Mesendoderm (in vitro differentiated cells): ENCODE measurements around the gene TMCC1.
A peak's percentile ranks its signal among the peaks of the same experiment; 100 is the strongest.

Experiments
- DNase-seq: peaks from one replicate; pipeline ENCODE4 v3.0.0; 2013
- H2AK5ac ChIP-seq: 2 replicates; pipeline ENCODE4 v1.6.1; 2013; ENCODE audit warnings: low read length, inconsistent platforms
- H2BK120ac ChIP-seq: 2 replicates; pipeline ENCODE4 v1.6.1; 2013; ENCODE audit warnings: low read depth, mild to moderate bottlenecking, low read length, moderate library complexity, mixed read lengths
- H2BK15ac ChIP-seq: replicated peaks from 2 replicates; pipeline ENCODE4 v1.6.1; 2013; ENCODE audit warnings: low read depth, mild to moderate bottlenecking, moderate library complexity
- H2BK5ac ChIP-seq: 2 replicates; pipeline ENCODE4 v1.6.1; 2013; ENCODE audit warnings: low read length, inconsistent platforms
- H3K18ac ChIP-seq: 2 replicates; pipeline ENCODE4 v1.6.1; 2013; ENCODE audit warnings: mild to moderate bottlenecking, low read length, mixed read lengths
- H3K23ac ChIP-seq: one replicate; pipeline ENCODE4 v1.6.1; 2013; ENCODE audit warnings: low read length
- H3K27ac ChIP-seq: 2 replicates; pipeline ENCODE4 v1.5.1; 2013; ENCODE audit warnings: low read depth, mild to moderate bottlenecking, inconsistent platforms, low read length, moderate library complexity
- H3K27me3 ChIP-seq: 2 replicates; pipeline ENCODE4 v1.6.1; 2013; ENCODE audit warnings: low read length, control low read depth, mild to moderate bottlenecking, inconsistent platforms; ENCODE audit not compliant: insufficient read depth, poor library complexity
- H3K36me3 ChIP-seq: 2 replicates; pipeline ENCODE4 v1.6.1; 2013; ENCODE audit warnings: low read length, inconsistent platforms; ENCODE audit not compliant: control insufficient read depth, insufficient read depth
- H3K4ac ChIP-seq: one replicate; pipeline ENCODE4 v1.6.1; 2013; ENCODE audit warnings: low read depth, mild to moderate bottlenecking, low read length, moderate library complexity
- H3K4me1 ChIP-seq: 2 replicates; pipeline ENCODE4 v1.6.1; 2013; ENCODE audit warnings: low read depth, low read length, inconsistent platforms; ENCODE audit not compliant: control insufficient read depth
- H3K4me2 ChIP-seq: 2 replicates; pipeline ENCODE4 v1.6.1; 2013; ENCODE audit warnings: low read length
- H3K4me3 ChIP-seq: 2 replicates; pipeline ENCODE4 v1.5.1; 2013; ENCODE audit warnings: mild to moderate bottlenecking, low read length
- H3K56ac ChIP-seq: one replicate; pipeline ENCODE4 v1.6.1; 2013; ENCODE audit warnings: low read length
- H3K79me1 ChIP-seq: 2 replicates; pipeline ENCODE4 v1.6.1; 2013; ENCODE audit warnings: low read length, inconsistent platforms
- H3K79me2 ChIP-seq: 2 replicates; pipeline ENCODE4 v1.6.1; 2013; ENCODE audit warnings: mild to moderate bottlenecking, low read length; ENCODE audit not compliant: control insufficient read depth, insufficient read depth
- H3K9ac ChIP-seq: 2 replicates; pipeline ENCODE4 v1.6.1; 2013; ENCODE audit warnings: low read length, inconsistent platforms
- H4K5ac ChIP-seq: one replicate; pipeline ENCODE4 v1.6.1; 2013; ENCODE audit warnings: low read length
- H4K8ac ChIP-seq: one replicate; pipeline ENCODE4 v1.6.1; 2013; ENCODE audit warnings: low read depth, mild to moderate bottlenecking, control low read depth, low read length, moderate library complexity
- WGBS: extraction: QIAGEN DNeasy Blood & Tissue Kit; methylation state at CpG from one replicate; pipeline ENCODE4 v1.1.7; 2013; ENCODE audit warnings: low lambda C conversion rate, missing lambda C conversion rate; ENCODE audit not compliant: insufficient coverage; ENCODE audit errors: extremely low coverage; 5-methylcytosine and 5-hydroxymethylcytosine counted together

TMCC1 gene

DNA sequence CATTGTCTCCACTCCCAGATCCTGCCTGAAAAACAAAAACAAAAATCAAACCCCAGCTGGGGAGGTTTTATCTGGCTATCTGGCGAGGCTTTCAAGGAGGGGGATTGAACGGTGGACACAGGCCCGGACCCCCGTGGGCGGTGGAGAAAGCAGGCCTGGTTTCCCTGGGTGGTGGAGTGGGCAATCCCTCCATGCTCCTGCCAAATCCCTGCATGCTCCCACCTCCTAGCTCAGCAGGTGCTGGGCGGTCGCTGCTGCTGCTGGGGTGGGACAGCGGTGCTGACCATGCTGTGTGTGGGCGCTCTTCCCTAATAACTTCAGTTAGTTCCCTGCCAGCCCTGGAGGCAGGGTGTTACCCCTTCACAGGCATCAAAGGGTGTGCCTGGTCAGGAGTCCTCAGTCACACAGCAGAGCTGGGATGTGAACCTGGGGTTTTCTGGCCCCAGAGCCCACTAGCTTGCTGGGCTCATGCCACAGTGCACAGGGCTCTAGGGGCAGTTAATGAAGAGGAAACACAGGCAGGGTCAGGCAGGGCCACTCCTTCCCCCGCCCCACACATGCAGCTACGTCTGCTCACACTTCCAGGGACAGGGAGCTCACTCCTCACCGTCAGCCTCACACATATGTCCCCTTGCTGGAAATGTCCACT lies 271.2 kb downstream of the TMCC1 start:
- no peak overlapping the region for H2BK5ac ChIP-seq
- no peak overlapping the region for H3K27ac ChIP-seq
- H2BK120ac ChIP-seq = no peak overlapping the region
- WGBS = no CpG with 5 or more reads among the region's 12 CpGs
- H2AK5ac ChIP-seq = peak overlapping the region; percentile 55
- H3K79me1 ChIP-seq = no peaks in the 10 kb centered on the region
- no peak overlapping the region for H3K23ac ChIP-seq
- no peak overlapping the region for H3K18ac ChIP-seq
- no peak overlapping the region for H3K9ac ChIP-seq
- no peak overlapping the region for H3K4me3 ChIP-seq
- H3K27me3 ChIP-seq = no peaks in the 10 kb centered on the region
- DNase-seq = no peak
- peak overlapping the region; percentile 72 for H3K56ac ChIP-seq
- no peak overlapping the region for H3K4ac ChIP-seq
- no peaks in the 10 kb centered on the region for H3K36me3 ChIP-seq
- no peaks in the 10 kb centered on the region for H3K79me2 ChIP-seq
- H3K4me1 ChIP-seq = peaks cover 2% of the 10 kb centered on the region
- H2BK15ac ChIP-seq = no peak overlapping the region
- no peak overlapping the region for H4K5ac ChIP-seq
- no peak overlapping the region for H4K8ac ChIP-seq
- H3K4me2 ChIP-seq = no peak overlapping the region

DNA sequence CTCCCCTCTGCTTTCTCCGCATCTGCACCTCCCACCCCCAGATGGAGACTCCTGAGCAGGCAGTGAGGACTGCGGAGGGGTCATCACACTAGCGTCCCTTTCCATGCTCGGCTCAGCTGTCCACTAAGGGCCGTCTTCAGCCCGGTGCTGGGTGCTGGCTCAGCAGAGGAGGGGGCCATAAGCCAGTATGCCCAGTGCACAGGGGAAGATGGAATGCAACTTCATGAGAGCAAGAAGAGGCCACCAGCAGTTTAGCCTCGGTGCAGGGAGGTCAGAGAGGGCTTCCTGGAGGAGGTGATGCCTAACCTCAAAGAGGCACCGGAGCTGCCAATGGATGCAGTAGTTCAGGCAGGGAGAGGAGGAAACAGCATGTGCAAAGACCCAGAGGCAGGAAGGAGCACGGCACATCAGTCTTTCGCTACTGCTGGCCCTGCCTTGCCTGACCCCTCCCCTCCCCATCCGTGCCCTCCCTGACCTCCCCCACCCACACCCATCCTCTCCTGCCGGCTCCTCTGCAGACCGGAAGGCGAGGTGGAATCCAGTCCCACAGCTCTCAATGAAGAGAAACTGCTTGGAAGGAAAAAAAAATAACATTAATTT lies 271.8 kb downstream of the TMCC1 start:
- Histone ChIP-seq H3K4me2 (no peak overlapping the region), H2BK120ac (no peak overlapping the region), H2BK15ac (no peak overlapping the region), H4K5ac (no peak overlapping the region), H2BK5ac (no peak overlapping the region), H3K18ac (no peak overlapping the region), H3K27me3 (no peaks in the 10 kb centered on the region), H3K4ac (no peak overlapping the region), H3K23ac (no peak overlapping the region), H3K4me3 (no peak overlapping the region), H3K56ac (peak overlapping the region; percentile 28), H4K8ac (no peak overlapping the region), H3K27ac (no peak overlapping the region), H3K4me1 (peaks cover 2% of the 10 kb centered on the region), H3K79me1 (no peaks in the 10 kb centered on the region), H2AK5ac (no peak overlapping the region), H3K9ac (no peak overlapping the region), H3K79me2 (no peaks in the 10 kb centered on the region), H3K36me3 (no peaks in the 10 kb centered on the region)
- WGBS = no CpG with 5 or more reads among the region's 14 CpGs
- no peak for DNase-seq

DNA sequence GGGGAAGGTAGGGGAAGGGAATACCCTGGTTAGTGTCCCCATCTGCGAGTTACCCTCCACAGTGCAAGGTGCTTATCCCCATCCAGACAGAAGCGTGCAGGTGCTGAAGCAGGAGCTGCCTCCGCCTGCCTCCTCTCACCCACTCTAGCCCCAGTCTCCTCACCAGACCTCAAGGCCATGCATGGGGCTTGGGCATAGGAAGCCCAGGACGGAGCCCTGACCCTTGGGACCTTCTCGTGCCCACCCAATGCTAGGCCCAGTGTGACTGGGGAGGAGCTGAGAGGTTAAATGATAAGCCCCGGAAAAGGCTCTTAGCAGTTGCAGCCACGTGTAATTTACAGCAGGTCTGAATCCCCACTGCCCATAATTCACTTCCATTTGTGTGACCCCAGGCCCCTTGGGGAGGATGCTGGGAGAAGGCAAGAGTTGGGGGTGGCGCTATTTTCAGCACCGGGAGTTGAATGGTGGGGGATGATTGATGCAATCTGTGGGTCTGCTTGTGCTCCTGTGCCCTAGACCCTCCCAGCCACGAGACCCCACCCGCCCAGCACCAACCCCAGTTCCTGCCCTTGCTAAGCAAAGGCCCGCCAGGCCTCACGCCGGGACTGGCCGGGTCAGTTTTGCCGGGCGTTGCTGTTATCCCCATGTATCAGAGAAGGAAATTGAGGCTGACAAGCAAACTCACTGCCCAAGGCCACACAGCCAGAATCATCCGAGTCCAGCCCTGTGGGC lies 272.5 kb downstream of the TMCC1 start:
- no peak overlapping the region for H2BK5ac ChIP-seq
- H2BK15ac ChIP-seq = no peak overlapping the region
- no peak overlapping the region for H3K9ac ChIP-seq
- no peak overlapping the region for H2BK120ac ChIP-seq
- H3K18ac ChIP-seq = no peak overlapping the region
- no peaks in the 10 kb centered on the region for H3K36me3 ChIP-seq
- H4K8ac ChIP-seq = no peak overlapping the region
- no peak overlapping the region for H3K23ac ChIP-seq
- H2AK5ac ChIP-seq = no peak overlapping the region
- H3K4me1 ChIP-seq = no peaks in the 10 kb centered on the region
- no peak overlapping the region for H3K4ac ChIP-seq
- DNase-seq = no peak
- no peaks in the 10 kb centered on the region for H3K79me1 ChIP-seq
- H4K5ac ChIP-seq = no peak overlapping the region
- no peak overlapping the region for H3K27ac ChIP-seq
- no peaks in the 10 kb centered on the region for H3K79me2 ChIP-seq
- H3K4me2 ChIP-seq = no peak overlapping the region
- no peaks in the 10 kb centered on the region for H3K27me3 ChIP-seq
- no peak overlapping the region for H3K4me3 ChIP-seq
- no peak overlapping the region for H3K56ac ChIP-seq
- no CpG with 5 or more reads among the region's 18 CpGs for WGBS

DNA sequence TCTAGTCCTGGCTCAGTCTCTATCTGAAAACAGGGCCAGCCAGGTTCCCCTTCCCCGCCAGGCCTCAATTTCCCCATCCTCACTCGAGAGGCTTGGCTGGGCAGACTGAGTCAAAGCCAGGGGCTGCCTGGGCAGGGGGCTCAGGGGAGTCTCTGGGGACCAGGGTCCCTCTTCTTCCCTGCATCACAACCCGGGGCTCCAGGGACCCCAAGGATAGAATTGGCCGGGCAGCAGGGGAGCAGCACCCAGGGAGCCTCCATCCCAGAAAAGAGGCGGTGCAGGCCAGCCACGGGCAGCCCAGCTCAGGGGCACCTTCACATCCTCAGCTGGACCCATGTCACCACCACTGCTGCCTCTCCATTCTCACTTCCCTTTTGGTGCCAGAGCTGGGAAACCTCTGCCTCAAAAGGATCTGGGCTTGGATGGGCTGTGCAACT lies 273.8 kb downstream of the TMCC1 start:
- H3K36me3 ChIP-seq = no peaks in the 10 kb centered on the region

DNA sequence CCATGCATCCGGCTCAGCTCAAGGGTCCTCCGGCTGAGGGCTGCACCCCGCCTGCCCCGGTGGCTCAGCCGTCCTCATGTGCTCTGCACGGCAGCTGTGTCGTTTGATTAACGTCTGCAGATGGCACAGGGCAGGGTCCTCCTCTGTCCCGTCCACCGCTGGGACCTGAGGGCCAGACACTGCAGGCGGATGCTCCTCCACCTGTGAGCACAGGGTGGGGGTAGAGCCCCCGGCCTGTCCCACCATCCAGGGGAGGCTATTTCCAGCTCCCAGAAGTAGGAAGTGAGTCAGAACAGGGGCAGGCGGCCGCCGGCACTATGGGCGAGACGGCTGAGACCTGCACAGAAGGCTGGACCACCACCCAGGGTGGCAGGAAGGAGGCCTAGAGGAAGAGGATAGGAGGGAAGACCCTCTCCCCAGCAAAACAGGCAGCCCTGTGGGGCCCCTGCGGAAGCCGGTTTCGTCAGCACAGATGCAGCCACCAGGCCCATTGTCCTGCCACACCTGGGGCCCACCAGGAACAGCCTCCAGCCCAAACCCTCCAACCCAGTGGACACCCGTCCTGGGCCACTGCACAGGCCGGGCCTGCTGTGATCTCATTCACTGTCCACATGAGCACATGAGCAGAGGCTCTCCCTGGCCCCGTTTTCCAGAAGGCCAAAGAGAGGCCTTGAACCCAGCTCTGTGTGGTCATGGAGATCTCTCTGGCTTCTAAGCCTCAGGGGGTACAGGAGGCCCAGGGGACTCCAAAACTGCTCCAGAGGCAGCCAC lies 274.4 kb downstream of the TMCC1 start:
- Histone ChIP-seq H2BK15ac (no peak overlapping the region), H2AK5ac (no peak overlapping the region), H3K4me1 (no peaks in the 10 kb centered on the region), H3K18ac (no peak overlapping the region), H3K23ac (no peak overlapping the region), H3K79me1 (no peaks in the 10 kb centered on the region), H3K4me2 (no peak overlapping the region), H3K27ac (no peak overlapping the region), H4K5ac (no peak overlapping the region), H2BK5ac (no peak overlapping the region), H3K79me2 (no peaks in the 10 kb centered on the region), H3K4me3 (no peak overlapping the region), H3K9ac (peak overlapping the region; percentile 21), H3K36me3 (no peaks in the 10 kb centered on the region), H3K27me3 (no peaks in the 10 kb centered on the region), H3K56ac (peak overlapping the region; percentile 57), H2BK120ac (no peak overlapping the region), H3K4ac (peak overlapping the region; percentile 23), H4K8ac (no peak overlapping the region)
- no CpG with 5 or more reads among the region's 23 CpGs for WGBS
- DNase-seq = no peak

More for the DNA sequence above, 273.8 kb downstream of the TMCC1 start:
- Histone ChIP-seq H3K56ac (no peak overlapping the region), H3K9ac (no peak overlapping the region), H3K18ac (no peak overlapping the region), H4K5ac (no peak overlapping the region), H3K23ac (no peak overlapping the region), H3K4ac (peak overlapping the region; percentile 23), H3K27ac (no peak overlapping the region), H4K8ac (no peak overlapping the region), H2BK15ac (no peak overlapping the region), H2BK5ac (no peak overlapping the region), H2BK120ac (no peak overlapping the region), H2AK5ac (no peak overlapping the region), H3K79me1 (no peaks in the 10 kb centered on the region), H3K4me3 (no peak overlapping the region), H3K4me1 (no peaks in the 10 kb centered on the region), H3K27me3 (no peaks in the 10 kb centered on the region), H3K79me2 (no peaks in the 10 kb centered on the region), H3K4me2 (no peak overlapping the region)
- no CpG with 5 or more reads among the region's 6 CpGs for WGBS
- no peak for DNase-seq
